HG03196 (cell line): ENCODE measurements around the gene JAG1.

Experiments used
- ATAC-seq: cut with Tn5 transposase; IDR thresholded peaks from one replicate; pipeline ENCODE4 v1.9.1; 2021; ENCODE audit not compliant: unreplicated experiment

JAG1 gene

DNA sequence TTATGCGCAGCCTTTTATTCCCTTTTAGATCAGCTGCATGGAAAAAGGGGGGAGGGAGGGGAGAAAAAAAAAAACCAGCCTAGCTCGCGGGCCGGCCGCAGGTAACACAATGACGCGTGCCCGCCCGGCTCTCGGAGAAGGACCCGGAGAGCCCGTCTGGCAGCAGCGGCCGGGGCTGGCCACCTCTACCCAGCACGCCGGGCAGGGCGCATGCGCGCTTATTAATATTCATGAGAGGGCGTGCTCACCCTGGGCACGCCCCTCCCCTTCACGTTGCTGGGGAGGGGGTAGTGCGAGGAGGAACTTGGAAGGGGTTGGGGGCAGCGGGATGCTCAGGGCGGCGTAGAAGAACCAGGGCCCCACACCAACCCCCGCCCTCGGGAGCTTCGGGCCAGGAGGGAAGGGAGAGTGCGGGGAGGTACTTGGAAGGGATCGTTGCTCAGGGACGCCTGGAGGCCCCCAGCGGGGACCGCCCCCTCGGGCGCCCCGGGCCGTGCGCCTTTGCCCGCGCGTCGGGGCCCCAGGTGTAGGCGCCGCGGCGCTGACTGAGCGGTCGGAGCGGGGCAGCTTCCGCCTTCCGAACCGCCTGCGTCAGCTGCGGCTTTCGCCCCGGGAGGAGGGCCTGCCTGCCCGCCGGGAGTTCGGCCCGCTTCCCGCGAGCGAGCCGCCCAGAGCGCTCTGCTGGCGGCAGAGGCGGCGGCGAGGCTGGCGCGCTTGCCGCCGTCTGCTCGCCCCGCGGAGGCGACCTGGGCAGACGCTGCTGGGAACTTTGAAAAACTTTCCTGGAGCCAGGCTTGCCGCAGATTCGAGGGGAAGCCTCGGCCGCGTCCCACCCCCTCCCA is at the start of gene JAG1:
Gene JAG1 (minus strand): TSS at position 158 of the 842 bp plus-strand sequence. CDS start 469 bp downstream, outside the sequence.
- ATAC-seq: peak; percentile 48

GRCh38 chr20:10721976-10722375 is 48.2 kb upstream of the JAG1 start:
- no peak for ATAC-seq

DNA sequence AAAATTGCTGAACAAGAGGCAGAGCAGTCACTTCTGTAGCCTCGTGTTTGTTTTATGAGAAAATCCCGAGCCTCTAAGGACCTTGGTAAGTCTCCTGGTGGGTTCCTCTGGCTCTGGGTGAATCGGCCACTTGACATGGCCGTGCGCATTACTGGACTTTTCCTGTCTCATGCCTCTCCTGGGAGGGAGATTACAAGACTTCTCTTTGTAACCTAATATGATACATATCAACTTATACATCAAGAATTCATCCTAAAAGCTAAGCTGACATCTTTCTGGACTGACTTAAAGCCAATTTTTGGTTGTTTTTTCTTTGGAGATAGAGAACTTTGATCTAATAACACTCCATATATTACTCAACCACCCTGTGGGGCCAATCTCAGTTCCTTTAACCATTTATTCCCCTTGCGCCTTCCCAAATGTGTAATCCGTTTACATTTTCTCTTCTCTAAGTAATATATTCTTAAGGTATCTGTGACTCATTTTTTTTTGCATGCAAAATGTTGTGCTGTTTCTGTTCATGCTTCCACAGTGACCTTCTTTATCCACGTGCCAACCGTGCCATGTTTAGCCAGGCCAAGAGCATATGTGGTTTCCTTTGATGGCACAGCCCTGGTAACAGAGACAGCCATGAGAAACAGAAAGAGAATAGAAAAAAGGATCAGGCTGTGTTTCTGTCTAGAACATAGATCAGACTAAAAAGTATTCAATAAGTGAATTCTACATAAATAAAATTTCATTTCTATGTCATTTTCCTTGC is 47.5 kb upstream of the JAG1 start:
- ATAC-seq: no peak

- ATAC-seq: no peak
Measured at GRCh38 chr20:10720565-10720964, 46.8 kb upstream of the JAG1 start.

GRCh38 chr20:10719740-10720385 is 46.1 kb upstream of the JAG1 start:
- no peak for ATAC-seq

DNA sequence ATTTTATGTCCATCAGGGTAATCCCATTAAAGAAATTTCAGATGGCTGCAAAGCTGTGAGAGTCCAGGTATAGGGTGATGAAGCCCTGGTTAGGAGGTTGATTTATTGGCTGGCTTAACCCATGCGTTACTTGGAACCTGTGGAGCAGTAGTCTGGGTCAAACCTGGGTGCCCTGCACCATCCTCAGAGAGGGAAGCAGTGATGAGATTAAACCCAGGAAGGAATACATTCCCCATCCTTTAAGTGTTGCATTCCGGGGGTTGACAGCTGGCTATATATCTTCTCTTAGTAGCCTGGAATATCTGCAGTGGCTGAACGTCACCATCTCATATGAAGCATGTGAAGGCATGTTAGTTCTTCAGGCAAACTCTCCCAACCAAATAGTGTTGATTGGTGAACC is 44.9 kb upstream of the JAG1 start:
- no peak for ATAC-seq

- ATAC-seq: no peak
Measured at GRCh38 chr20:10716855-10717254, 43.1 kb upstream of the JAG1 start.

- no peak for ATAC-seq
Measured at GRCh38 chr20:10715035-10715434, 41.2 kb upstream of the JAG1 start.

DNA sequence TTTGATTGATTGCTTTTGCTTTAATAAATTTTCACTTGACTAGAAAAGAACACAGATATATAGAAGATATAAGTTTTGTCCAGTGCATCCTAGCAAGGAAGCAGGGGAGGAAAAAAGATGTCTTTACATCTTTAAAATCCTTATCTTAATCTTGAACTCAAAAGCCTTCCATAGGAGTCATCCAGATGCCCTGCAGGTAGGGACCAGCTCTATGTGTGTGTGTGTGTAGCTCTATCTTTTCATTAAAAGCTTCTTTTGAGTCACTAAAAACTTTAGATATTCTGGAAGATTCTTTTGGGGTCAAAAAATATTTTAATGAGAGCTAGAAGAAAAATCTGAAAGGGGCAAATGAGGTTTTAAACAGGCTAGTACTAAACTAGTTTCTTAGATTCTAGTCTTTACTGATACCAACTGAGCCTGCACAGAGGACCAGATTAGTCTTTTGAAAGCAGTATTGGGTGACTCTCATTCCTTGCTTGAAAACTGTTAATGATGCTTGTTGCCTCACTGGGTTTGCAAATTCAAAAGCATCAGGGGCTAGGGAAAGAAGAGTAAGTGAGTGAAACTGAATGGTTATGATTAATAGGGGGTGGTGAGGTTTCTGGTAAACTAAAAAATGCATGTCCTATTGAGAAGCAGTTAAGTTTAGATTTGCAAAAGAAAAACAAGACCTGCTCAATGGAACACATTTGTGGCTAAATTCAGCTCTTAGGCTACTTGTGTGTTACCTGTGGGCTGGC is 40.6 kb upstream of the JAG1 start:
- no peak for ATAC-seq

GRCh38 chr20:10713161-10713560 is 39.4 kb upstream of the JAG1 start:
- ATAC-seq: no peak

GRCh38 chr20:10711903-10712451 is 38.2 kb upstream of the JAG1 start:
- no peak for ATAC-seq

- no peak for ATAC-seq
Measured at GRCh38 chr20:10710991-10711775, 37.4 kb upstream of the JAG1 start.

DNA sequence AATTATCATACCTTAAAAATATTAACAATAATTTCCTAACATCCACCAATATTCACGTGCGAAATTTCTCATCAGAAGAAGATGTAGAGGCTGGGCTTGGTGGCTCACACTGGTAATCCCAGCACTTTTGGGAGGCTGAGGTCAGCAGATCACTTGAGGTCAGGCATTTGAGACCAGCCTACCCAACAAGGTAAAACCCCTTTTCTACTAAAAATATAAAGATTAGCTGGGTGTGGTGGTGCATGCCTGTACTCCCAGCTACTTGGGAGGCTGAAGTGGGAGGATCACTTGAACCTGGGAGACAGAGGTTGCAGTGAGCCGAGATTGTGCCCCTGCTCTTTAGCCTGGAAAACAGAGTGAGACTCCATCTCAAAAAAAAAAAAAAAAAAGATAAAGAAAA is 36.1 kb upstream of the JAG1 start:
- no peak for ATAC-seq

- no peak for ATAC-seq
Measured at GRCh38 chr20:10708351-10709185, 34.8 kb upstream of the JAG1 start.

- ATAC-seq: no peak
Measured at GRCh38 chr20:10707791-10708190, 34.0 kb upstream of the JAG1 start.

- ATAC-seq: no peak
Measured at GRCh38 chr20:10707068-10707467, 33.3 kb upstream of the JAG1 start.

GRCh38 chr20:10706460-10706811 is 32.6 kb upstream of the JAG1 start:
- no peak for ATAC-seq

GRCh38 chr20:10705801-10706459 is 32.1 kb upstream of the JAG1 start:
- ATAC-seq: no peak

DNA sequence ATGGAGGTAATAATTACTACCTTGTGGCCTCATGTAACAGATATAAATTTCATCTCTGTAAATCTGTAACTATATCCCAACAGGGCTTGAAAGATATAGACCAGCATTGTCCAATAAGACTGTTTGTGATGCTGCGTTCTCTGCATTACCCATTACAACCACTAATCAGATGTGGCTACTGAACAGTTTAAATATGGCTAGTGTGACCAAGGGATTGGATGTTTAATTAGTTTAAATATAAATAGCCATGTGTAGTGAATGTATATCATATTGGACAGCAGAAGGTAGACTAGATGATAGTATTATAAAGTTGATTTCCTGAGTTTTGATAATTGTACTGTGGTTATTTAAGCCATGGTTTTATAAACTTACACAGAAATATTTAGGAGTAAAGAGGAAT is 27.8 kb upstream of the JAG1 start:
- ATAC-seq: no peak
